SH-SY5Y (cell line): ENCODE results near the gene NPPA.

Experiments
- GATA2 ChIP-seq: IDR thresholded peaks from 2 replicates; pipeline ENCODE4 v1.6.1; 2011; ENCODE audit warnings: mild to moderate bottlenecking, low read depth, low read length
- GATA3 ChIP-seq: IDR thresholded peaks from 2 replicates; pipeline ENCODE4 v1.6.1; 2011; ENCODE audit warnings: low read depth, mild to moderate bottlenecking, low read length, moderate library complexity

The NPPA gene

DNA sequence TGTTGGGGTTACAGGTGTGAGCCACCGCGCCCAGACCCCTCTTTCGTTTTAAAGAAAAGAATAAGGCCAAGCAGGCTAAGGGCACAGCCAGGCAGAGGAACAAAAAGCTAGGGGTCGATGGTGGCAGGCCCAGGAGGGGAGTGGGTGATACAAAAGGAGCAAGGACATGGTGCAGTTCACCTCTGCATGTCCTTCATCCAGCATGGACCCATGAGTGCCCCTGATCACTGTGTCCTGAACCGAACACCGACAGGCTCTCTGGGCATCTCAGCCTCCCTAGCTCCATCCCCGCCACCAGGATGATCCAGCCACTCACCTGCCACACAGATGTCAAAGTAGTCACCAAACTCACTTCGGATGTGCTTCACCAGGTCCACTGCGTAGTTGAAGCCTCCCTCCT is 47.7 kb downstream of the NPPA start:
- TF ChIP-seq GATA3 (no peak), GATA2 (no peak)

DNA sequence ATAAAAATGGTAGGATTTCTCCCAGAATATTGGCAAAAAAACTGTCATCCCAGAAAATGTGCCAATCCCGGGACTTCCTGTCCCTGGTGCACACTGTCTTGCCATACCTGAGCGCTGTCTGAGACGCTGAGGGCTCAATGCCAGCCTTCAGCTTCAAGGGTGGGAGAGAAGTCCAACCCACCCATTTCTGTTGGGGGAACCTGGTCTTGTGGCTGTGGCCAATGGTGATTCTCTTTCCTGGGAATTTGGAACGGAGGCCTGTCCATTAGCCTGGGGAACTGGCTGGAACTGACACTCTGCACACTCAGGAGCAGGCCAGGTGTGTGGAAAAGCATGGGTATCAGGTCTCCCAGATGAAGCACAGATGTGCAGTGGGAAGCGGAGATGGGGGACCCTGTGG is 48.5 kb downstream of the NPPA start:
- TF ChIP-seq GATA2 (no peak), GATA3 (no peak)

DNA sequence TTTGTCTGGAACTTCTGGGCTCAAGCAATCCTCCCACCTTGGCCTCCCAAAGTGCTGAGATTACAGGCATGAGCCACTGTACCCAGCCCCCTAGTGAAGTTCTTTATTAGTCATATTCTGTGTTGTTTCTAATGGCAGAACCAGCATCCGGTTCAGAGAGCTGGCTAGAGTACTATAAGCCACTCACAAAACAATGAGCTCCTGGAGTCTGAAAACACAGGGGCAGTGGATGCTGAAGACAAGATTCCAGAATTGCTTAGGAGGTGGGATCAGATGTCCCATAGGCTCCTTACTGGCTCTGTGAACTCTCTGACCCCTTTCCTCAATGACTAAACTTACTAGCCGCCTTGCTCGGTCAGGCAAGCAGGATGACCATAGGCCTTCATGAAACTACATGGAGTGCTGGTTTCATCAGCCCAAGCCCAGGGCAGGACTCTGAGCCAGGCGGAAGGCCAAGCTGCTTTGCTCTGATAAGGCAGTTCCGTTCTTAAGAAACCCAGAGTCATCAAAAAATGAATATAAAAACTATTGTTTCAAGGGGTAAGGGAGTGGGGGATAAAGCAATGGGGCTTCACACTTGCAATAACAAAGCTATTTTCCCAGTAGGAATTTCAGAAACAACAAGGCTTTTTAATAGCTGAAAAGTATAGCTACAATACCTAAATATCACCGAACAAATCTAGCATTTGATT is 49.9 kb downstream of the NPPA start:
- no peak for TF ChIP-seq GATA3
- no peak for TF ChIP-seq GATA2

DNA sequence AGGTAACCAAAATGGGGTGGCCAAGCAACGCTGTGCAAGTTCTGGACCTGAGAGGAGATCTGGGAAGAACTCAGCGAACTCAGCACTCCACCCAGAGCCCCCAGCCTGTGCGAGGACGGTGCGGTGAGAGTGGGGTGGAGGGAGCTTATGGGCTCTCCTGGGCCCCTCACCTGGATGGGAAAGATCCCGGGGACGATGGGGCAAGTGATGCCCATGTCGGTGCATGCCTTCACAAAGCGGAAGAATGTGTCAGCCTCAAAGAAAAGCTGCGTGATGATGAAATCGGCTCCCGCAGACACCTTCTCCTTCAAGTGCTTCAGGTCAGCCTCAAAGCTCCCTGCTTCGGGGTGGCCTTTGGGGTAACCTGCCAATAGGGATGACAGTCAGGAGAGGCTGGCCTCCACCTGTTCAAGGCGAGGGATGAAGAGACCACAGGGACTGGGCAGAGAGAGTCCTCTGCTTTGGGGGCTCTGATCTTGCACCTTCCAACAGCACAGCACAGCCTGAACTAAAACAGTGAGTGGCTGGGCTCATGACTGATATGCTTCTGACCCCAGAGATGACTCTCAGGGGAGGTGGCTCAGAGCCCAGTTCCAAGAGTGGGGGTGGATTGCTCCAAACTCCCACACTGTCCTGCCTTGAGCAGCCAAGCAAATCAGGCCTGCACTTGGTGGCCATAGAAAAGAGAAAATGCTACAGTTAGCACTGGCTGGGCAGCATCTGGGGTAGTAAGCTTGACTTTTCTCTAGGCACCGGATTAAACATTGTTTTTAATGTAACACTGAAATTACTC is 51.4 kb downstream of the NPPA start:
- TF ChIP-seq GATA2: no peak
- no peak for TF ChIP-seq GATA3
